Erythroblast (primary cell): ENCODE measurements around the gene SRRM3.
"Not testable (repeated sequence)": the region's sequence is repeated elsewhere in the genome, so short reads cannot be mapped to it uniquely, and the experiment has no call there.

Source experiments
- DNase-seq, 2 experiments: peaks; one replicate each; lab custom pipeline; 2025; lab: John Stamatoyannopoulos, UW
- GATA1 ChIP-seq: IDR thresholded peaks from 2 replicates; pipeline ENCODE4 v1.6.1; 2011; ENCODE audit warnings: low read depth, mild to moderate bottlenecking, control low read depth, low read length, moderate library complexity
- POLR2A ChIP-seq: IDR thresholded peaks from 2 replicates; pipeline ENCODE4 v1.6.1; 2011; ENCODE audit warnings: mild to moderate bottlenecking, low read length

SRRM3 gene

GRCh38 chr7:76291351-76292212, 89.9 kb downstream of the SRRM3 start:
- TF ChIP-seq POLR2A (no peak), GATA1 (no peak)
- DNase-seq, result peak; percentile 67 to 88

- DNase-seq, result no peak
- TF ChIP-seq POLR2A, result no peak
Measured at GRCh38 chr7:76292213-76292573, 90.5 kb downstream of the SRRM3 start.

- not testable (repeated sequence) for DNase-seq
Measured at GRCh38 chr7:76292911-76293310, 91.2 kb downstream of the SRRM3 start.

- DNase-seq, result no peak
- no peak for TF ChIP-seq POLR2A
- no peak for TF ChIP-seq GATA1
Measured at GRCh38 chr7:76293407-76293901, 91.8 kb downstream of the SRRM3 start.

- TF ChIP-seq GATA1, result no peak
- TF ChIP-seq POLR2A, result no peak
- peak; percentile 76 to 82 for DNase-seq
Measured at GRCh38 chr7:76294344-76295024, 92.8 kb downstream of the SRRM3 start.

GRCh38 chr7:76296743-76297740, 95.3 kb downstream of the SRRM3 start:
- DNase-seq, result no peak
- TF ChIP-seq POLR2A, result no peak
- no peak for TF ChIP-seq GATA1

- no peak for DNase-seq
- TF ChIP-seq GATA1, result no peak
- TF ChIP-seq POLR2A, result no peak
Measured at GRCh38 chr7:76300166-76300731, 98.6 kb downstream of the SRRM3 start.

GRCh38 chr7:76301000-76301399, 99.3 kb downstream of the SRRM3 start:
- TF ChIP-seq POLR2A (no peak), GATA1 (no peak)
- DNase-seq, result no peak

GRCh38 chr7:76302347-76303201, 100.9 kb downstream of the SRRM3 start, which contains the start of gene HSPB1:
TSS of gene HSPB1 (plus strand) at chr7:76302673. CDS start at chr7:76302713, 40 bp downstream.
- peak; percentile 84 to 87 for DNase-seq
- TF ChIP-seq GATA1 (no peak), POLR2A (peak; percentile 55)

- DNase-seq, result peak; percentile 87 to 93
Measured at GRCh38 chr7:76303202-76304147, 101.8 kb downstream of the SRRM3 start.

GRCh38 chr7:76304888-76305375, 103.2 kb downstream of the SRRM3 start:
- TF ChIP-seq POLR2A (no peak), GATA1 (no peak)
- DNase-seq, result no peak

More at GRCh38 chr7:76303202-76304147, 101.8 kb downstream of the SRRM3 start:
- TF ChIP-seq GATA1 (no peak), POLR2A (no peak)

- DNase-seq, result not testable (repeated sequence)
Measured at GRCh38 chr7:76308874-76309273, 107.2 kb downstream of the SRRM3 start.

- DNase-seq, result not testable (repeated sequence)
Measured at GRCh38 chr7:76309341-76310101, 107.8 kb downstream of the SRRM3 start.
